Measurements from ENCODE around the gene TAF3.

TAF3 gene

DNA sequence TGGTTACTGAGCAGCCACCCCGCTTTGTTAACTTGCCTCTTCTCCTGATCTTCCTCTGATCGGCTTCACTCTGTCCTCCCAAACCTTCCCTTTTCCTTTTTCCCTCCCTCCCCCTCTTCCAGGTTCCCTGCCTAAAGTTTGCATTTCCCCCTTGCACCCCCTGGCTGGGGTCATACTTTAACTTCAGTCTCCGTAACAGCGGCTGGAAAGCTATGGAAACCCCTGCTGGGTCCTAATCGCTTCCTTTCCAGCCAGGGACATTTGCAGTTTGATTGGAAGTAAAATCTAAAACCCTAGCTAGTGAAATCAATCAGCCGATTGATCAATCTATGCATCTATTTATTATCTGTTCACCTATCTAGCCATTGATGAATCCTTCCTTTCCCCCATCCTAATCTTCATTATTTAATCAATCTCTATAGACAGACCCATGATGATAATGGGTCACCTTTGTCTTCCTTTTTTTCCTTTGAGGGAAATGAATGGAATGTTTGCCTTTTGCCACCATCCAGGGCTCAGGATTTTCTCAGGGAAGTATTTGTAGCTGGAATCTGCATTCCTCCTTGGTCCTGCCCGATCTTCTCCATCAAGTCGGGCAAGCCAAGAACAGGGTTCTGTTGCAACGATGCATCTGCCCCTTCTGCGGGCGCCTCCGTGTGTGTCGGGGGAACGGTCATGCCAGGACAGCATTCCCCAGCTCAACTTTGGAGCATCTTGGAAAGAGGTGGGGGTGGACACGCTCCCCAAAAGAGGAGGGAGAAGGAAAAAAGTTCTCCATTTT lies 245.0 kb downstream of the TAF3 start:
- DNase-seq (ENCODE audit: low read depth): no peak
- no peak overlapping the region for H3K4me3 ChIP-seq (ENCODE audit: low read depth, low read length)
- TF ChIP-seq, protein P1, sequence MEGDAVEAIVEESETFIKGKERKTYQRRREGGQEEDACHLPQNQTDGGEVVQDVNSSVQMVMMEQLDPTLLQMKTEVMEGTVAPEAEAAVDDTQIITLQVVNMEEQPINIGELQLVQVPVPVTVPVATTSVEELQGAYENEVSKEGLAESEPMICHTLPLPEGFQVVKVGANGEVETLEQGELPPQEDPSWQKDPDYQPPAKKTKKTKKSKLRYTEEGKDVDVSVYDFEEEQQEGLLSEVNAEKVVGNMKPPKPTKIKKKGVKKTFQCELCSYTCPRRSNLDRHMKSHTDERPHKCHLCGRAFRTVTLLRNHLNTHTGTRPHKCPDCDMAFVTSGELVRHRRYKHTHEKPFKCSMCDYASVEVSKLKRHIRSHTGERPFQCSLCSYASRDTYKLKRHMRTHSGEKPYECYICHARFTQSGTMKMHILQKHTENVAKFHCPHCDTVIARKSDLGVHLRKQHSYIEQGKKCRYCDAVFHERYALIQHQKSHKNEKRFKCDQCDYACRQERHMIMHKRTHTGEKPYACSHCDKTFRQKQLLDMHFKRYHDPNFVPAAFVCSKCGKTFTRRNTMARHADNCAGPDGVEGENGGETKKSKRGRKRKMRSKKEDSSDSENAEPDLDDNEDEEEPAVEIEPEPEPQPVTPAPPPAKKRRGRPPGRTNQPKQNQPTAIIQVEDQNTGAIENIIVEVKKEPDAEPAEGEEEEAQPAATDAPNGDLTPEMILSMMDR (IDR thresholded peaks at IDR 0.05; ENCODE audit: low read depth, low read length, missing control alignments): no peak
- in situ Hi-C loops (cut with HindIII; ENCODE audit: low sequenced_read_pairs): no loop called here

DNA sequence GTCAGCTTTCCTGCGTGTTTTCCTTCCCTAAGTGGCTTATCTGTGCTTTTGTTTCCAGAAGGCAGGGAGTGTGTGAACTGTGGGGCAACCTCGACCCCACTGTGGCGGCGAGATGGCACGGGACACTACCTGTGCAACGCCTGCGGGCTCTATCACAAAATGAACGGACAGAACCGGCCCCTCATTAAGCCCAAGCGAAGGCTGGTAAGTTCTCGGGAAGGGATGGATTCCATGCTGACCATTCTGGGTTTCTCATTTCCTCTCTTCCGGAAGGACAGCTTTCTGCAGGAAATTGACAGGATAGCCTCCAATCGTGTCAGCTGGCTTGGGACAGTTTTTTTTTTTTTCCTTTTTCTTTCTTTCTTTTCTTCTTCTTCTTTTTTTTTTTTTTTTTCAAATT lies 245.6 kb downstream of the TAF3 start:
- in situ Hi-C loops (cut with HindIII; ENCODE audit: low sequenced_read_pairs): no loop called here
- H3K4me3 ChIP-seq (ENCODE audit: low read depth, low read length): no peak overlapping the region
- no peak for DNase-seq (ENCODE audit: low read depth)
- TF ChIP-seq, protein P1 (IDR thresholded peaks at IDR 0.05; ENCODE audit: low read depth, low read length, missing control alignments): no peak

DNA sequence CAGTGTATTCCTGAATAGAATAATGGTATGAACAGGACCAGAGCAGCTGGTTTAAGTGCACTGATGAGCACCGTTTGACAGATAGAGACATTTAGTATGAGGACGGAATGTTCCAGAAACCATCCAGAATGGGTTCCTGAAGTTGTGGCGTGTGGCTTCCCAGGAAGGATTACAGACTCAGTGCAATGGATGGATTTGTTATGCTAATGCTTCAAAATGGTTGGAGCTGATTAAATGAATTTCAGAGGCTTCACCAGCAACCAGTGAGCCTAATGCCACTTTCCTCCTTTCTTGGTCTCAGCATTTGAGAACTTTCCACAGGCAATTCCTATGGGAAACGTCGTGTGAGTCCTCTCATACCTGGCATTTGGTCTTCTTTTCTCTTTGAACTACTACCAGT lies 246.1 kb downstream of the TAF3 start:
- no peak for DNase-seq (ENCODE audit: low read depth)
- no peak overlapping the region for H3K4me3 ChIP-seq (ENCODE audit: low read depth, low read length)
- in situ Hi-C loops (cut with HindIII; ENCODE audit: low sequenced_read_pairs): no loop called here
- TF ChIP-seq, protein P1 (IDR thresholded peaks at IDR 0.05; ENCODE audit: low read depth, low read length, missing control alignments): no peak

GRCh38 chr10:8065651-8066050 lies 247.3 kb downstream of the TAF3 start:
- DNase-seq (ENCODE audit: low read depth): no peak
- TF ChIP-seq, protein P1 (IDR thresholded peaks at IDR 0.05; ENCODE audit: low read depth, low read length, missing control alignments): no peak
- no peak overlapping the region for H3K4me3 ChIP-seq (ENCODE audit: low read depth, low read length)
- in situ Hi-C loops (cut with HindIII; ENCODE audit: low sequenced_read_pairs): no loop called here

- no peak overlapping the region for H3K4me3 ChIP-seq (ENCODE audit: low read depth, low read length)
- no peak for DNase-seq (ENCODE audit: low read depth)
- TF ChIP-seq, protein P1 (IDR thresholded peaks at IDR 0.05; ENCODE audit: low read depth, low read length, missing control alignments): no peak
- in situ Hi-C loops (cut with HindIII; ENCODE audit: low sequenced_read_pairs): no loop called here
These were observed 247.8 kb downstream of the TAF3 start for GRCh38 chr10:8066124-8066523.
